DND-41 (cell line): ENCODE data around the gene ZRANB1.

Source experiments
- ATAC-seq: fragments of 200-7000 bp; cut with Tn5 transposase; 3 replicates; pipeline ENCODE4 v1.9.1; 2021; ENCODE audit warnings: low read depth; ENCODE audit not compliant: insufficient read depth
- DNase-seq: peaks from one replicate; pipeline ENCODE4 v3.0.0-alpha.2; 2020
- H2AFZ ChIP-seq: 2 replicates; pipeline ENCODE4 v1.6.0; 2012; ENCODE audit warnings: low read depth, low read length
- H3K27ac ChIP-seq: 2 replicates; pipeline ENCODE4 v1.5.1; 2012; ENCODE audit warnings: low read length, inconsistent platforms
- H3K27me3 ChIP-seq: fragments of 200-600 bp; sonication (generic); 2 replicates; pipeline ENCODE4 v1.6.0; 2012; ENCODE audit warnings: low read length, mild to moderate bottlenecking, inconsistent platforms; ENCODE audit not compliant: insufficient read depth, poor library complexity
- H3K36me3 ChIP-seq: 2 replicates; pipeline ENCODE4 v1.5.1; 2012; ENCODE audit warnings: low read length, inconsistent platforms; ENCODE audit not compliant: insufficient read depth
- H3K4me1 ChIP-seq: 2 replicates; pipeline ENCODE4 v1.5.1; 2012; ENCODE audit warnings: mild to moderate bottlenecking, low read length; ENCODE audit not compliant: insufficient read depth
- H3K4me2 ChIP-seq: 2 replicates; pipeline ENCODE4 v1.6.0; 2012; ENCODE audit warnings: mild to moderate bottlenecking, moderate library complexity, low read length, inconsistent platforms; ENCODE audit not compliant: insufficient read depth
- H3K4me3 ChIP-seq, 2 experiments: fragments of 200-600 bp in 1 of 2; shearing (Covaris generic) in 1 of 2; 2 replicates each; pipeline ENCODE4 v1.5.1; 2012 to 2016; ENCODE audit warnings: inconsistent platforms in 2 of 2, low read length in 2 of 2, mild to moderate bottlenecking in 2 of 2, low read depth in 1 of 2, moderate library complexity in 1 of 2
- H3K79me2 ChIP-seq: 2 replicates; pipeline ENCODE4 v1.6.0; 2012; ENCODE audit warnings: low read length, inconsistent platforms; ENCODE audit not compliant: insufficient read depth
- H3K9ac ChIP-seq: 2 replicates; pipeline ENCODE4 v1.6.0; 2012; ENCODE audit warnings: low read depth, mild to moderate bottlenecking, inconsistent platforms, low read length, moderate library complexity
- H3K9me3 ChIP-seq: 2 replicates; pipeline ENCODE4 v1.5.1; 2012; ENCODE audit warnings: low read length, moderate library complexity, mild to moderate bottlenecking, inconsistent platforms; ENCODE audit not compliant: insufficient read depth, severe bottlenecking
- H4K20me1 ChIP-seq: 2 replicates; pipeline ENCODE4 v1.6.0; 2012; ENCODE audit warnings: low read length; ENCODE audit not compliant: insufficient read depth
- EZH2 ChIP-seq: IDR thresholded peaks from 3 replicates; pipeline ENCODE4 v1.6.1; 2012; ENCODE audit warnings: borderline replicate concordance, low read depth, mild to moderate bottlenecking, moderate library complexity, low read length, inconsistent platforms; ENCODE audit not compliant: severe bottlenecking
- TF ChIP-seq, protein P1 (sequence below): IDR thresholded peaks from 2 replicates; pipeline ENCODE4 v1.5.1; 2012; ENCODE audit warnings: borderline replicate concordance, low read length, moderate library complexity, mild to moderate bottlenecking; ENCODE audit not compliant: poor library complexity, severe bottlenecking; ENCODE audit errors: extremely low read depth

Gene ZRANB1

DNA sequence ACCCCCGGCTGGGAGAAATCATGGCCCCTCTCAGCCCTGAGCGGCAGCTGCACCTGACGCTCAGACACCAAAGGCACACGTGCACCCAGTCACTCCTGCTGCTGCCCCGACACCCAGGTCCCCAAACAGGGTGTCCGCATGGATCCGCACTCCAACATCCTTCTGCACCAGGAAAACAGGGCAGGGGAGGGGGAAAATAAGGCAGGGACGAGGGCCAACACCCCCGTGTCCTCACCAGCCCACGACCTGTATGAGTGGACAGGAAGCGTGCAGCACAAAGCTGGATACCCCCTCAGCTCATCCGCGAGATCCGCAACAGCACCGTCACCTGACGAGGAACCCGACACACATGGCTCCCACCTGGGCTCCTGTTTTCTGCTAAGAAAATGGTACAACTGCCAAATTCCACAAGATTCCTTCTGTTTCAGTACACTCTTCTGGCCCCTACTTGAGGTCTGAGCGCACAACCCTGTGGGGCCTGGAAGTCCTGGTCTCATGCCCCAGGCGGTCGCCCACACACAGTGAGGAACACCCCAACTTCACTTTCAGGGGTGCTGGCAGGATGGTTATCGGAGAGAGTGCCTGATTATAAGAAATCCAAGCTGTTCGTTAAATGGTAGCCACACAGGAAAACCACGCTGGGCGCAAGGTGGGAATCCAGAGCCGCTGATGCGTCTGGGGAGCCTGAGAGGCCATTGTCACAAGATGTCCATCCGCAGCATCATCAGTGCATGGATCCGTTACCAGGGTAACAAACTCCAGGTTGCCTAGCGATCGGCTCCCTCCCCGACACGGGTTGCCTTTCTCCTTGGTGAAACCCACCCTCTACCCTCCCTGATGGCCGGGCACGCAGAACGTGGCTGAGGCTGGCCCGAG lies 63.6 kb downstream of the ZRANB1 start:
- Histone ChIP-seq H3K9me3 (no peaks in the 10 kb centered on the region), H3K4me2 (no peak overlapping the region), H3K79me2 (peaks cover 18% of the 10 kb centered on the region), H3K9ac (no peak overlapping the region), H3K36me3 (peaks cover 16% of the 10 kb centered on the region), H4K20me1 (peaks cover 59% of the 10 kb centered on the region), H3K27me3 (no peaks in the 10 kb centered on the region), H2AFZ (no peak overlapping the region), H3K4me1 (peaks cover 3% of the 10 kb centered on the region), H3K27ac (no peak overlapping the region), H3K4me3 (no peak overlapping the region)
- DNase-seq (no peak), ATAC-seq (no peak)
- TF ChIP-seq EZH2, result no peak
- TF ChIP-seq, protein P1, sequence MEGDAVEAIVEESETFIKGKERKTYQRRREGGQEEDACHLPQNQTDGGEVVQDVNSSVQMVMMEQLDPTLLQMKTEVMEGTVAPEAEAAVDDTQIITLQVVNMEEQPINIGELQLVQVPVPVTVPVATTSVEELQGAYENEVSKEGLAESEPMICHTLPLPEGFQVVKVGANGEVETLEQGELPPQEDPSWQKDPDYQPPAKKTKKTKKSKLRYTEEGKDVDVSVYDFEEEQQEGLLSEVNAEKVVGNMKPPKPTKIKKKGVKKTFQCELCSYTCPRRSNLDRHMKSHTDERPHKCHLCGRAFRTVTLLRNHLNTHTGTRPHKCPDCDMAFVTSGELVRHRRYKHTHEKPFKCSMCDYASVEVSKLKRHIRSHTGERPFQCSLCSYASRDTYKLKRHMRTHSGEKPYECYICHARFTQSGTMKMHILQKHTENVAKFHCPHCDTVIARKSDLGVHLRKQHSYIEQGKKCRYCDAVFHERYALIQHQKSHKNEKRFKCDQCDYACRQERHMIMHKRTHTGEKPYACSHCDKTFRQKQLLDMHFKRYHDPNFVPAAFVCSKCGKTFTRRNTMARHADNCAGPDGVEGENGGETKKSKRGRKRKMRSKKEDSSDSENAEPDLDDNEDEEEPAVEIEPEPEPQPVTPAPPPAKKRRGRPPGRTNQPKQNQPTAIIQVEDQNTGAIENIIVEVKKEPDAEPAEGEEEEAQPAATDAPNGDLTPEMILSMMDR, result no peak

DNA sequence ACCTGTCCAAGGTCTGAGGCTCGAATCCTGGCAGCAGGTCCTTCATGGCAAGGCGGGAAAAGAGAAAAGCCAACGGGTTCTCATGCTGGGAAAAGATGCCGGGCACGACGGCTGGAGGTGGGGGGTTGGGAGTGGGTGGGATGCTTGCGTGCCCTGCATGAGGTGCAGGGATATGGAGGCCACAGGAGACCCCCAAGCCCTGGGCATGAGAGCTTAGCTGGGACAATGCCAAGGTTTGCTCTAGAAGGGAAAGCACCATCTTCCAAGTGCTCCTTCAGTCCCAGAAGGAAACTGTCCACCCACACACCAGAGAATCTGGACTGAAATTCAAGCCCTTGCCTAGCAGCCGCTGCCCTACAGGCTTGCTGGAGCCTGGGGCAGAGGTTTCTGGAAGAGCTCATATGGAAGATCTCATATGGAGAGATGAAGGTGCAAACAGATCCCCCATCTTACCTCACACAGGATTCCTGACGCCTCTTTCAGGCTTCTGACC lies 64.3 kb downstream of the ZRANB1 start:
- Histone ChIP-seq H4K20me1 (peaks cover 56% of the 10 kb centered on the region), H3K27ac (no peak overlapping the region), H3K4me1 (no peaks in the 10 kb centered on the region), H3K9ac (no peak overlapping the region), H3K27me3 (no peaks in the 10 kb centered on the region), H3K9me3 (no peaks in the 10 kb centered on the region), H3K4me2 (no peak overlapping the region), H3K4me3 (no peak overlapping the region), H2AFZ (no peak overlapping the region), H3K79me2 (peaks cover 18% of the 10 kb centered on the region), H3K36me3 (peaks cover 16% of the 10 kb centered on the region)
- ATAC-seq, result no peak
- DNase-seq, result no peak
- TF ChIP-seq, protein P1, result no peak
- TF ChIP-seq EZH2, result no peak

DNA sequence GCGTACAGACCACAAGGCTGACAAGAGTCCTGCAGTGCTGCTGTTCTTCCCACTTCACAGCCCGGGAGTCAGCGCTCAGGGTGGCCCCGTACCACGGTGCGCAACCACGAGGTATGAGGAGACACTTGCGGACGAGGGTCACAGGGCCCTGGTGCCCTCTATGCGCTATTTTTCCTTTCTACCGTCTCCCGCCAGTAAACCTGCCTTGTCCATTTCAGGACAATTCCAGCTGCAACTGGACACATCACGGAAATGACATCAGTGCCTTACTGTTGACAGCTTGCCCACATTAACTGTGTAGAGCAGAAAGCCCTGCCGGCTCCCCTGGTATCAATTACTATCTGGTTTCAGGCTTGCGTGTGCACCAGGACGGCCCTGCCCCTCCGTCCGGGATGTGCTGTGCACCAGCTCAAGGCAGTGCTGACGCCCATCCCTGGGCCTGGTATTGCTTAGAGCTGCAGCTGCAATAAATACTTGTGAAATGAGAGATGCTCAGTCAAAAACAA lies 65.1 kb downstream of the ZRANB1 start:
- ATAC-seq (no peak), DNase-seq (no peak)
- no peak overlapping the region for H2AFZ ChIP-seq
- peaks cover 10% of the 10 kb centered on the region for H3K36me3 ChIP-seq
- H3K4me2 ChIP-seq, result no peak overlapping the region
- H3K27ac ChIP-seq, result no peak overlapping the region
- peaks cover 22% of the 10 kb centered on the region for H3K79me2 ChIP-seq
- H3K27me3 ChIP-seq, result no peaks in the 10 kb centered on the region
- no peak overlapping the region for H3K4me3 ChIP-seq
- TF ChIP-seq EZH2, result no peak
- H4K20me1 ChIP-seq, result peaks cover 58% of the 10 kb centered on the region
- no peaks in the 10 kb centered on the region for H3K4me1 ChIP-seq
- no peaks in the 10 kb centered on the region for H3K9me3 ChIP-seq
- no peak overlapping the region for H3K9ac ChIP-seq

DNA sequence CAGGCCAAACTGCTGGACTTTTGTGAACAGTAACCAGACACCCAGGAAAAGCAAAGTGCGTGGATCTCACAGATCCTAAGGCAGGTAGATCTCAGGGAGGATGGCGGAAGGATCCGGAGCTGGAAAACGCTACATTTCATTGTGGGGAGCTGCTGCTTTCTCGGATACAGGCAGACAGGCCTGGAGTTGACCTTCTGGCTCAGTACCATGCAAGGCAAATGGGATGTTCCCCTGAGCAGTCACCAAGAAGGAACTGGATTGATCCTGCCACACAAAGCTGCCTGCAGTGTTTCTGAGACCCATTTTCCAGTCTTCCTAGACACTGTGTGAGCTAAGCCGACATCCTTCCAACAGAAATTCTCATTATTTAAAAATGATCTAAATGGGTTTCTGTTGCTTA lies 65.5 kb downstream of the ZRANB1 start:
- Histone ChIP-seq H3K79me2 (peaks cover 24% of the 10 kb centered on the region), H2AFZ (no peak overlapping the region), H3K4me1 (no peaks in the 10 kb centered on the region), H3K4me2 (no peak overlapping the region), H3K36me3 (peaks cover 5% of the 10 kb centered on the region; the same call in 1 of the 2 replicates), H4K20me1 (peaks cover 60% of the 10 kb centered on the region), H3K9me3 (no peaks in the 10 kb centered on the region), H3K4me3 (no peak overlapping the region), H3K27me3 (no peaks in the 10 kb centered on the region), H3K27ac (no peak overlapping the region), H3K9ac (no peak overlapping the region)
- no peak for DNase-seq
- TF ChIP-seq EZH2, result no peak
- TF ChIP-seq, protein P1, result no peak
- ATAC-seq, result no peak
